ENCODE data around the gene GAL3ST2. TPM values are rescaled to one million over a fixed set of nuclear protein-coding genes. Genes with fewer than 3 reads are reported as not detected.

Gene GAL3ST2
- total RNA-seq, 6 experiments from 2014 or later = 0.53 to 0.83 (median 0.70) TPM; not detected in 3

DNA sequence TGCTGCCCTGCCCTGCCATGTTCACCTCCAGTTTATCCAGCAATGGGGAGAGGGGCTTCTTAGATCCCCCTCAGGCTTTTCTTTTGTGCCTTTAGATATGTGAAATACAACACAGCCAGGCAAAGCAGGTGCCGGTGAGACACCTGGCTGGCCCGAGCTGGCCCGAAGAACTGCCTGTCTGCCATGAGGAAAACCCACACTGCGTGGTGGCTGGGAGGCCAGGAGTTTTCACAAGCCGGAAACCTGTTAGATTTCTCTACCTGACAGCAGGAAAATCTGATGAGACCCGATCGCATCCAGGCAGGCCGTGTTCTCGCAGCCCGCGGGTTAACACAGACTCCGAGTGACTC, 5.7 kb upstream of the GAL3ST2 start:
- DNase-seq = no peak
- TF ChIP-seq, protein P1, sequence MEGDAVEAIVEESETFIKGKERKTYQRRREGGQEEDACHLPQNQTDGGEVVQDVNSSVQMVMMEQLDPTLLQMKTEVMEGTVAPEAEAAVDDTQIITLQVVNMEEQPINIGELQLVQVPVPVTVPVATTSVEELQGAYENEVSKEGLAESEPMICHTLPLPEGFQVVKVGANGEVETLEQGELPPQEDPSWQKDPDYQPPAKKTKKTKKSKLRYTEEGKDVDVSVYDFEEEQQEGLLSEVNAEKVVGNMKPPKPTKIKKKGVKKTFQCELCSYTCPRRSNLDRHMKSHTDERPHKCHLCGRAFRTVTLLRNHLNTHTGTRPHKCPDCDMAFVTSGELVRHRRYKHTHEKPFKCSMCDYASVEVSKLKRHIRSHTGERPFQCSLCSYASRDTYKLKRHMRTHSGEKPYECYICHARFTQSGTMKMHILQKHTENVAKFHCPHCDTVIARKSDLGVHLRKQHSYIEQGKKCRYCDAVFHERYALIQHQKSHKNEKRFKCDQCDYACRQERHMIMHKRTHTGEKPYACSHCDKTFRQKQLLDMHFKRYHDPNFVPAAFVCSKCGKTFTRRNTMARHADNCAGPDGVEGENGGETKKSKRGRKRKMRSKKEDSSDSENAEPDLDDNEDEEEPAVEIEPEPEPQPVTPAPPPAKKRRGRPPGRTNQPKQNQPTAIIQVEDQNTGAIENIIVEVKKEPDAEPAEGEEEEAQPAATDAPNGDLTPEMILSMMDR (IDR thresholded peaks at IDR 0.05) = no peak
- no peak for TF ChIP-seq POLR2A (IDR thresholded peaks at IDR 0.05)
- peaks cover 0 to 45% (median 15%) of the 10 kb centered on the region in 4 donors for H3K4me1 ChIP-seq

DNA sequence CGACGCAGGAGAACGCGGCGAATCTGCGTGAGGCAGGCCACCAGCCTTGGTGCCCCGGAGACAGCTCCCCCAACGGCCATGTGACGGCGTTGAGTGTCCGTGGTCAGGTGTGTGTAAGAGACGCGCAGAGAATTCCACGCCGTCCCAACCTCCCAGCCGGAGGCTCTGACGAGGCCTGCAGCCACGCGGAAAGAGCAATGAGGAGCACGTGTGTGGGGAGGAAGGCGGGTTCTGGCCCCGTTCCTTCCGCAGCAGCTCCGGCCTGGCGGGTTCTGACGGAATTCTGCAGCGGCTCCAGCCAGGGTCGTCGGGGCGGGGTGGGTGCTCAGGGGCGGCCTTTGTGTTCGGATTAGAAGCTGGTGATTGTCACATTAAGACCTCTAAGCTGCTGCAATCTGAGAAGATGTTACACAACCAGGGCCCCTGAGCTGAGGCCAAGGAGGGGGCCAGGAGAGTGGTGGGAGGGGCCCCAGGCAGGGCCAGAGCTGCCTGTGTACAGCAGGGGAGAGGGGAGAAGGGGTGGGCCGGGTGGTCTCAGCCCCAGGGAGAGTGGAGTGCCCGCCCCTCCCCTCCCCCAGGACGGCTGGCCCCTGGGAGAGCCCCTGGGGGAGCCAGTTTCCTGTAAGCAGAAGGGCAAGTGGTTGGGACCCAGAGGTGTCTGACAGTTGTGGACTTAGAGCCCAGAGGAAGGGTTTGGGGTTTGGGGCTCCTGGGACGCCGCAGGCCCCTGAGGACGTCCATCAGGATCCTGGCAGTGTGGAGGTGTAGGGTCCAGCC, 5.1 kb upstream of the GAL3ST2 start:
- H3K4me1 ChIP-seq = peaks cover 0 to 45% (median 15%) of the 10 kb centered on the region in 4 donors
- DNase-seq = peak in 1 of 3 donors; percentile 44
- H3K9me3 ChIP-seq = no peaks in the 10 kb centered on the region
- peak in 1 of 4 donors; percentile 1 for ATAC-seq
- TF ChIP-seq, protein P1 (IDR thresholded peaks at IDR 0.05) = no peak
- no peak for TF ChIP-seq POLR2A (IDR thresholded peaks at IDR 0.05)
- no peaks in the 10 kb centered on the region for H3K27me3 ChIP-seq
- no peak overlapping the region for H3K4me3 ChIP-seq
- 88% methylated on average over 9 of the region's 38 CpGs for WGBS (ENCODE audit: insufficient coverage, low coverage, low lambda C conversion rate, missing lambda C conversion rate)
- intact Hi-C loops (cut with DNase I) = no loop called here
- H3K36me3 ChIP-seq = no peaks in the 10 kb centered on the region
- no peak overlapping the region for H3K27ac ChIP-seq

More for the DNA sequence above, 5.7 kb upstream of the GAL3ST2 start:
- Histone ChIP-seq H3K27ac (peak overlapping the region in 2 of 3 donors; percentile 40 to 56), H3K9me3 (no peaks in the 10 kb centered on the region), H3K4me3 (no peak overlapping the region), H3K27me3 (no peaks in the 10 kb centered on the region), H3K36me3 (no peaks in the 10 kb centered on the region)
- intact Hi-C loops (cut with DNase I) = no loop called here
- WGBS (ENCODE audit: insufficient coverage, low coverage, low lambda C conversion rate, missing lambda C conversion rate) = 100% methylated on average over 3 of the region's 12 CpGs
- ATAC-seq = no peak

DNA sequence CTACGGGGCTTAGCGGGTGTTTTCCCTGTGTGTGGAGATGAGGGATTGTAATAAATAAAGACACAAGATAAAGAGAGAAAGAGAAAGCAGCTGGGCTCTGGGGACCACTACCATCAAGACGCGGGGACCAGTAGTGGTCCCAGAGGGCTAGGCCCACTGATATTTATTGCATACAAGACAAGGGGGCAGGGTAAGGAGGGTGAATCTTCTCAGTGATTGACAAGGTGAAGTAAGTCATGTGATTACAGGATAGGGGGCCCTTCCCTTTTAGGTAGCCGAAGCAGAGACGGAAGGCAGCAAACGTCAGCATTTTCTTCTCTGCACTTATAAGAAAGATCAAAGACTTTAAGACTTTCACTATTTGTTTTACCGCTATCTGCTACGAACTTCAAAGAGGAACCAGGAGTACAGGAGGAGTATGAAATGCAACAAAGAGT, 4.5 kb upstream of the GAL3ST2 start:
- Histone ChIP-seq H3K4me1 (peaks cover 0 to 45% (median 15%) of the 10 kb centered on the region in 4 donors), H3K27ac (no peak overlapping the region), H3K9me3 (no peaks in the 10 kb centered on the region), H3K36me3 (no peaks in the 10 kb centered on the region), H3K4me3 (no peak overlapping the region), H3K27me3 (no peaks in the 10 kb centered on the region)
- WGBS (ENCODE audit: insufficient coverage, low coverage, low lambda C conversion rate, missing lambda C conversion rate) = 47% methylated on average over 9 of the region's 9 CpGs
- intact Hi-C loops (cut with DNase I) = no loop called here
- no peak for DNase-seq
- TF ChIP-seq, protein P1 (IDR thresholded peaks at IDR 0.05) = no peak
- TF ChIP-seq POLR2A (IDR thresholded peaks at IDR 0.05) = no peak
- ATAC-seq = no peak

DNA sequence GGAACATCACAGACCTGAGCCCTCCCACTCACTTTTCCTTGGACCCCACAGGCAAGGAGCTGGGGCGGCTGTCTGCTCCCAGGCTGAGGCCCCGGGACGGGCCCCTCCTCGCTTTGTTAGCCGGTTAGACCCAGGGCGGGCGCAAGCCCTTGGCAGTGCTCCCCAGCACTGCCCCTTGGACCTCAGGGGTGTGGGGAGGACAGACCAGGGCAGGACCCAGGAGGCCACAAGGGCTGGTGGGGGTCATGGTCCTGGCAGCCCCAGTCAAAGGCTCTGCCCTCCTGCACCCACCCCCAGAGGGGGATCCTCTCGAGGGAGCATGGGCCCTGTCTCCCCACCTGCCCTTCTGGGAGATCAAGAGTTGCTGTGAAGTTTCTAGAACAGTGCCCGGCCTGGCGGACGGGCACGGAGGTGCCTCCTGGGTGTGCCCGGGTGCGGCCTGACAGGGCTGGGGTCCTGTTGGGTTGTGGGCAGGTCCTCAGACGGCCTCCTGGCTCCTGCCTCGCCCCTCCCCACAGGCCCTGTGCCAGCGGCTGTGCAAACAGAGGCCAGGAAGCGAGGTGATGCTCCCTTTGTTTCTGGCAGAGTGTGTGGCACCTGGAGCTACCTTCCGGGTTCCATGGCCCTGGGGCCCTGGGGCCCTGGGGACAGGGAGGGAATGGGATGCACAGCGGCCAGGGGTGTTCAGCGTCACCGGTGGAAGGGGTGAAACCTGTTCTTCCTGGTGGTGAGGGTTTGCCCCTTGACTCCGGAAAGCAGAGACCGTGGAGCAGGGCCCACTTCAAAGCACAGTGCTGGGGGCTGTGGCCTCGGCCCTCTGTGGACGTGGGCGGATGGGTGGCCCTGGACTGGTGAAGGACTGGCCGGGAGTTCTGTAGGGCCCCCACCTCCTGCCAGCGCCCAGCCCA, 2.9 kb upstream of the GAL3ST2 start:
- peak in 3 of 4 donors; percentile 31 to 53 (median 37) for ATAC-seq
- intact Hi-C loops (cut with DNase I) = no loop called here

More for the DNA sequence above, 2.9 kb upstream of the GAL3ST2 start:
- Histone ChIP-seq H3K27ac (no peak overlapping the region), H3K36me3 (no peaks in the 10 kb centered on the region), H3K4me3 (no peak overlapping the region), H3K9me3 (no peaks in the 10 kb centered on the region), H3K4me1 (peaks cover 0 to 45% (median 15%) of the 10 kb centered on the region in 4 donors), H3K27me3 (no peaks in the 10 kb centered on the region)
- no peak for TF ChIP-seq POLR2A (IDR thresholded peaks at IDR 0.05)
- TF ChIP-seq, protein P1 (IDR thresholded peaks at IDR 0.05) = no peak
- WGBS (ENCODE audit: insufficient coverage, low coverage, low lambda C conversion rate, missing lambda C conversion rate) = 14% methylated on average over 4 of the region's 29 CpGs
- DNase-seq = peak in 2 of 3 donors; percentile 18 to 61
